WERI-Rb-1 (cell line): ENCODE measurements around the gene ZNF14.

Experiments used
- DNase-seq: peaks from one replicate; pipeline ENCODE4 v3.0.0-alpha.2; 2020
- H3K27ac ChIP-seq: fragments of 250-450 bp; sonication (Bioruptor Pico); 2 replicates; pipeline ENCODE4 v1.5.1; 2020; ENCODE audit warnings: mild to moderate bottlenecking, moderate library complexity
- H3K27me3 ChIP-seq: fragments of 250-450 bp; sonication (Bioruptor Pico); 2 replicates; pipeline ENCODE4 v1.5.1; 2021; ENCODE audit warnings: mild to moderate bottlenecking, low read depth, moderate library complexity; ENCODE audit not compliant: insufficient read depth, severe bottlenecking
- H3K36me3 ChIP-seq: fragments of 250-450 bp; sonication (Bioruptor Pico); 2 replicates; pipeline ENCODE4 v1.5.1; 2020; ENCODE audit warnings: mild to moderate bottlenecking, moderate library complexity
- H3K4me3 ChIP-seq: 2 replicates; pipeline ENCODE4 v1.5.1; 2011; ENCODE audit warnings: low read depth, mild to moderate bottlenecking, control low read depth, low read length
- H3K9me3 ChIP-seq: fragments of 250-450 bp; sonication (Bioruptor Pico); 2 replicates; pipeline ENCODE4 v1.5.1; 2021; ENCODE audit warnings: mild to moderate bottlenecking, moderate library complexity; ENCODE audit not compliant: severe bottlenecking
- TF ChIP-seq, protein P1 (sequence below): IDR thresholded peaks from 2 replicates; pipeline ENCODE4 v1.5.1; 2011; ENCODE audit warnings: low read depth, mild to moderate bottlenecking, control low read depth, inconsistent platforms, low read length

ZNF14 gene

DNA sequence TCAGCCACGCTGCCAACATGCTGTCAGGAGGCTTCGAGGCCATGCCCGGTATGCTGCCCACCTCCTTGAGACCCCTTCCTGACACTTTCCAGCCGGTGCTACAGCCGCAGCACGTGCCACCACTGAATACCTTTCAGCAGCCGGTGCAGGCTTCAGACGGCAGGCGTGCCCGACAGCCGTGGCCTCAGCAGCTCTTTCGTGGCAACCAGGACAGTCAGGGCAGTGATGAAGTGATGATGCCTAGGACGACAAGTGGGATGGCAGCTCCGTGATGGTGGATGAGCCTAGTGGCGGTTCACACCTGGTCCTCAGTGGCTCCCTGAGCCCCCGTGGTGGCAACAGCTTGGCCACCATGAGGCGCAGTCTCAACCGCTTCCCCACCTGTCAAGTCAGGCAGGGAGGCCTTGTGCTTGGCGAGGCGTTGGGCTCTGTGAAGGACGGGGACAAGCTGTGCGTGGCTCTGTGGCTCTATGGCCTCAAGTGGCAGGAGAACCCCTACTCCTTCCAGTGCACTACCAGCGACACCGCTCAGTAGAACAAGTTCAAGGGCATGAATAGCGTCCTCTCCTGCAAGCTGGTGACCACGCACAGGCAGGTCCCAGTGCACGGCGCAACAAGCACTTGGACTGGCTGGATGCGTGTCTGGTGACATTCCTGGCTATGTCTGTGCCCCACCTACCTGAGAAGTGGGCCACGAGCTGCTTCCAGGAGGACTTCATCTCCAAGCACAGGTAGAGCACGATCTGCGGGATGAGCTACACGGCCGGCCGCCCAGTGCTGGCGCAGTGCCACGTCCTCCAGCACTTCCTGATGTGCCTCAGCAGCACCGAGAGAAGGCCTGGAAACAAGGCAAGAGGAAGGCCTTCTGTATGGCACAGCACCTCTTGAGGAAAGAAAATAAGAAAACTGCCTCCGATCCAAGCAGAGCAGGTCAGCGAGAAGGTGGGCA lies 18.2 kb upstream of the ZNF14 start:
- H3K36me3 ChIP-seq = no peaks in the 10 kb centered on the region
- DNase-seq = no peak
- no peak overlapping the region for H3K4me3 ChIP-seq
- TF ChIP-seq, protein P1, sequence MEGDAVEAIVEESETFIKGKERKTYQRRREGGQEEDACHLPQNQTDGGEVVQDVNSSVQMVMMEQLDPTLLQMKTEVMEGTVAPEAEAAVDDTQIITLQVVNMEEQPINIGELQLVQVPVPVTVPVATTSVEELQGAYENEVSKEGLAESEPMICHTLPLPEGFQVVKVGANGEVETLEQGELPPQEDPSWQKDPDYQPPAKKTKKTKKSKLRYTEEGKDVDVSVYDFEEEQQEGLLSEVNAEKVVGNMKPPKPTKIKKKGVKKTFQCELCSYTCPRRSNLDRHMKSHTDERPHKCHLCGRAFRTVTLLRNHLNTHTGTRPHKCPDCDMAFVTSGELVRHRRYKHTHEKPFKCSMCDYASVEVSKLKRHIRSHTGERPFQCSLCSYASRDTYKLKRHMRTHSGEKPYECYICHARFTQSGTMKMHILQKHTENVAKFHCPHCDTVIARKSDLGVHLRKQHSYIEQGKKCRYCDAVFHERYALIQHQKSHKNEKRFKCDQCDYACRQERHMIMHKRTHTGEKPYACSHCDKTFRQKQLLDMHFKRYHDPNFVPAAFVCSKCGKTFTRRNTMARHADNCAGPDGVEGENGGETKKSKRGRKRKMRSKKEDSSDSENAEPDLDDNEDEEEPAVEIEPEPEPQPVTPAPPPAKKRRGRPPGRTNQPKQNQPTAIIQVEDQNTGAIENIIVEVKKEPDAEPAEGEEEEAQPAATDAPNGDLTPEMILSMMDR = no peak
- no peaks in the 10 kb centered on the region for H3K9me3 ChIP-seq
- no peak overlapping the region for H3K27ac ChIP-seq
- H3K27me3 ChIP-seq = no peaks in the 10 kb centered on the region

DNA sequence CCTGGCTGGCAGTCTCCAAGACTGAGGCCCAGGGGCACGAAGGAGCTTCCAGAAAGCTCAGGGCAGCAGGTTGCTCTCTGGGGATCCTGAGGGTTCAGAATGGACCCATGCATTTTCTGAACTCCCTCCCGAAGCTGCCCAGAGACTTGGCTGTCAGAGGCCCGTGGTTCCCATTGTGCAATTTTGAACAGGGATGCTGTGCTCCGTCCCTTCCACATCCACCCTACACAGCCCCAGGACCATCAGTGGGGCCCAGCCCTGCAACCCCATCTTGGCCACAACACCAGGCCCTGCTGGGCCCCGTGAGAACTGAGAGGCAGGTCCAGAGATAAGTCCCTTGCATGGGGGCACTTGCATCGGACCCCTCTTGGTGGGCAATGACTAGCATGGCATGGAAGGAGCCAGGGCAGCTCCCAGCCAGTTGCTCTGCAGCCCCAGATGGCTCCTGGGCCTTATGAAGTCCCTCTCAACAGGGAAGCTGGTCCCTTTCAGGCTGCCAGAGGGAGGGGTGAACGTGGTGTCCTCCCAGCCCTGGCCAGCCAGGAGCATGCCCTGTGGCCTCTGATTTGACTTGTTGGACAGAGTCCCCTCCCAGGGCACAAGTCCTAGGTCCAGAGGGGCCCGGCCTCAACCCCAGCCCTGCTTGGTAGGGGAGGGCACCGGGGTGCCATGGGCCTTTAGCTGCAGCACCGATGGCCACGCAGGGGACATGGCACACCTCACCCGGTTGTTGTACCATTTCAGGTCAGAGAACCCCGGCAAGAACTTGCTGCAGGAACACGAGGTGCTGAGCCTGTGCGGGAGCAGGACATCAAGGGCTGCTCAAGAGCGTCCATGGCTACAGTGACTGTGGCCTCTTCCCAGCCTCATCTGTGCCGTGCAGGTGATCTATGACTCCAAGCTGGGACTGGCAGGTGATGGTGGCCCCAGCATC lies 17.3 kb upstream of the ZNF14 start:
- H3K36me3 ChIP-seq = no peaks in the 10 kb centered on the region
- H3K9me3 ChIP-seq = no peaks in the 10 kb centered on the region
- H3K27ac ChIP-seq = no peak overlapping the region
- H3K27me3 ChIP-seq = no peaks in the 10 kb centered on the region
- no peak for DNase-seq
- TF ChIP-seq, protein P1 = no peak
- no peak overlapping the region for H3K4me3 ChIP-seq

DNA sequence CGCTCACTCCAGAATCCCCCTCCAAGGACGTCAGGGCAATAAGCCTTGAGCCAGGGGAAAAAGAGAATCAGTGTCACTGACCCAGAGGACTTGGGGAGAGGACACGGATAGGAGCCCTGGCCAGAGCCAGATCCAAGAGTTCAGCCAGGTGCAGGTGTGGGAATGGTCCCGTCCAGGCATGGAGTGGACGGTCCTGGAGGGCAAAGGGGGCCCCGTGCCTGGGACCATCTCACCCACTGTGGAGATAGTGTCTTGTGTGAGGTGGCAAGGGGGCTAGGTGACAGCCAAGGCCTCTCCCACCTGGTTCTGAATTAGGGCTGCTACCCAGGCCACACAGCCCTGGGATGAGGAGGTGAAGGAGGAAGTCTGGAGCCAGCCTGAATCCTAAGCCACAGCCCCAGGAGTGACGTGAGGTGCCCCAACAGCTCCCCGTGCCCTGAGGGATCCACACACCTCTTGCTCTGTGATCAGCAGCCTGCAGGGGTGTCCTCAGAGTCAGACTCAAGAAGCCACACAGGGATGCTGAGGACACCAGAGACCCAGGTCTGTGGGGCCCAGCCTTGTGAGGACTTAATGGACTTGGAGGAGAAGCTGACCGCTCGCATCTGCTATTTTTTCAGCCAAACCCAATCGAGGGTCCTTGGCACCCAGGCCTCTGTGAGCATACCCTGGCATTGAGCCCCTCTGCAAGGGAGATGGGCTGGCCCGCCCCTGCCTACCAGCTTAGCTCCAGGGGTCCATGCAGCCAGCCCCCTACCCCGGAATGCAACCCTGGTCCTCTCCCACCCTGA lies 16.4 kb upstream of the ZNF14 start:
- no peak for DNase-seq
- TF ChIP-seq, protein P1 = no peak
- Histone ChIP-seq H3K27me3 (no peaks in the 10 kb centered on the region), H3K36me3 (no peaks in the 10 kb centered on the region), H3K27ac (no peak overlapping the region), H3K4me3 (no peak overlapping the region), H3K9me3 (no peaks in the 10 kb centered on the region)

DNA sequence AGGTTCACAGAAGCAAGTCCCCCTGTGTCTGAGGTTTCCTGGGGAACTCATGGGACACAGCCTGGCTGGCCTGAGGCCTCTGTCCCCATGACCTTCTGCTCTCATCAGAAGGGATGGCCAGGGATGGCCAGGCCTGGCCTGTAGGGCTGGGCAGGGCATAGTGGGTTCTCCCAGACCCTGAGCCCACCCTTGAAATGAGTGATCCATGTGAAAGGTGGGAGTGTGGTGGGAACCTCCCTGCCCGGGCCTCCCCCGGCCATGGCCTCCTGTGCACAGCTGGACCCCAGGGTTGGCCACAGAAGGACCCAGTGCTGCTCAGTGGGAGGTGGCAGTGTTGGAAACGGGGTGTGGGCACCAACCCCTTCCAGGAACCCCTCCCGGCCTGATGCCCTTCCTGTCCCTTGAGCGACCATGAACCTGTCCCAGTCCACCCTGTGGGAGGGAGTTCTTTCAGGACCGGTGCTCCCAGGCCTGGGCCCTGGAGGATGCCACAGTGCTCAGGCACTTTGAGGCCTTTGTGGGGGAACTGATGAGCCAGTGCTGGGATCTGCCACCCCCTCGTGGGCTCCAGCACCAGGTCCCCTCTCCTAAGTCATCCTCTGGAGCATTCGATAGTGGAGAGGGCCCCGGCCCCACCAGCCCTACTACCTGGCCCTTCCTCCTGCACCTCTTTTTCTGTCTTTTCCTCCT lies 15.5 kb upstream of the ZNF14 start:
- Histone ChIP-seq H3K27me3 (no peaks in the 10 kb centered on the region), H3K9me3 (no peaks in the 10 kb centered on the region), H3K4me3 (no peak overlapping the region), H3K27ac (no peak overlapping the region), H3K36me3 (no peaks in the 10 kb centered on the region)
- TF ChIP-seq, protein P1 = no peak
- no peak for DNase-seq
